Liver (tissue), 9 donors: ENCODE results near the gene DHRS11. TPM values are rescaled to one million over a fixed set of nuclear protein-coding genes. Genes with fewer than 3 reads are reported as not detected.
A peak's percentile ranks its signal among the peaks of the same experiment; 100 is the strongest.

Experiments
- DNase-seq: peaks from one replicate; pipeline ENCODE4 v3.0.0-alpha.2; 2017; ENCODE audit warnings: low spot score
- H3K27ac ChIP-seq, 2 donors: one replicate each; pipeline ENCODE4 v1.7.0; 2013; ENCODE audit warnings: inconsistent platforms in 2 of 2, low read length in 2 of 2, control low read depth in 1 of 2, low read depth in 1 of 2, mild to moderate bottlenecking in 1 of 2
- H3K27me3 ChIP-seq, 4 donors: one replicate each; pipeline versions ENCODE4 v1.6.1 to v1.7.0; 2013; ENCODE audit warnings: low read length in 3 of 4, inconsistent platforms in 1 of 4, mild to moderate bottlenecking in 1 of 4, moderate library complexity in 1 of 4; ENCODE audit not compliant: control insufficient read depth in 4 of 4, insufficient read depth in 4 of 4
- H3K36me3 ChIP-seq, 4 donors: one replicate each; pipeline versions ENCODE4 v1.6.1 to v1.7.0; 2013; ENCODE audit warnings: low read length in 3 of 4, mild to moderate bottlenecking in 3 of 4, low read depth in 1 of 4, moderate library complexity in 1 of 4; ENCODE audit not compliant: control insufficient read depth in 4 of 4, insufficient read depth in 3 of 4
- H3K4me1 ChIP-seq, 4 donors: one replicate each; pipeline versions ENCODE4 v1.6.1 to v1.7.0; 2013; ENCODE audit warnings: low read length in 3 of 4, mild to moderate bottlenecking in 3 of 4, moderate library complexity in 1 of 4; ENCODE audit not compliant: control insufficient read depth in 4 of 4, insufficient read depth in 4 of 4
- H3K4me3 ChIP-seq, 3 donors: one replicate each; pipeline versions ENCODE4 v1.6.1 to v1.7.0; 2013; ENCODE audit warnings: low read length in 3 of 3, control low read depth in 1 of 3, low read depth in 1 of 3, mild to moderate bottlenecking in 1 of 3
- H3K9ac ChIP-seq, 2 donors: one replicate each; pipeline ENCODE4 v1.7.0; 2013; ENCODE audit warnings: low read length in 2 of 2, mild to moderate bottlenecking in 2 of 2, moderate library complexity in 2 of 2, control low read depth in 1 of 2, low read depth in 1 of 2
- H3K9me3 ChIP-seq, 4 donors: one replicate each; pipeline versions ENCODE4 v1.6.1 to v1.7.0; 2013; ENCODE audit warnings: low read length in 3 of 4; ENCODE audit not compliant: control insufficient read depth in 4 of 4
- ATF3 ChIP-seq: IDR thresholded peaks from 2 replicates; pipeline ENCODE4 v1.6.1; 2016; ENCODE audit warnings: antibody characterized with exemption
- EGR1 ChIP-seq, 2 donors: IDR thresholded peaks; 2 replicates each; pipeline ENCODE4 v1.6.1; 2016 to 2018; ENCODE audit warnings: antibody characterized with exemption in 2 of 2, low read depth in 2 of 2
- FOXA1 ChIP-seq: IDR thresholded peaks from 2 replicates; pipeline ENCODE4 v1.6.1; 2016; ENCODE audit warnings: antibody characterized with exemption
- FOXA2 ChIP-seq: IDR thresholded peaks from 2 replicates; pipeline ENCODE4 v1.6.1; 2016; ENCODE audit warnings: antibody characterized with exemption
- GABPA ChIP-seq, 2 donors: IDR thresholded peaks in 1 of 2; conservative IDR thresholded peaks in 1 of 2; 2 replicates each; pipeline ENCODE4 v1.6.1; 2016; ENCODE audit warnings: antibody characterized with exemption in 2 of 2, mild to moderate bottlenecking in 1 of 2, moderate library complexity in 1 of 2
- HNF4A ChIP-seq, 2 donors: conservative IDR thresholded peaks; 2 replicates each; pipeline ENCODE4 v1.6.1; 2016; ENCODE audit warnings: antibody characterized with exemption in 2 of 2, mild to moderate bottlenecking in 2 of 2
- HNF4G ChIP-seq: IDR thresholded peaks from 2 replicates; pipeline ENCODE4 v1.6.1; 2016; ENCODE audit warnings: antibody characterized with exemption
- JUND ChIP-seq, 2 donors: IDR thresholded peaks; 2 replicates each; pipeline ENCODE4 v1.6.1; 2016; ENCODE audit warnings: antibody characterized with exemption in 2 of 2
- MAX ChIP-seq: IDR thresholded peaks from 2 replicates; pipeline ENCODE4 v1.6.1; 2016; ENCODE audit warnings: antibody characterized with exemption
- NR2F2 ChIP-seq: IDR thresholded peaks from 2 replicates; pipeline ENCODE4 v1.6.1; 2016; ENCODE audit warnings: antibody characterized with exemption
- RAD21 ChIP-seq, 2 donors: IDR thresholded peaks; 2 replicates each; pipeline ENCODE4 v1.6.1; 2016; ENCODE audit warnings: antibody characterized with exemption in 2 of 2, mild to moderate bottlenecking in 2 of 2
- REST ChIP-seq: IDR thresholded peaks from 2 replicates; pipeline ENCODE4 v1.6.1; 2016; ENCODE audit warnings: antibody characterized with exemption, mild to moderate bottlenecking
- RXRA ChIP-seq, 2 donors: IDR thresholded peaks; 2 replicates each; pipeline ENCODE4 v1.6.1; 2017 to 2018; ENCODE audit warnings: antibody characterized with exemption in 2 of 2, mild to moderate bottlenecking in 1 of 2
- SP1 ChIP-seq: IDR thresholded peaks from 2 replicates; pipeline ENCODE4 v1.6.1; 2018; ENCODE audit warnings: antibody characterized with exemption, mild to moderate bottlenecking
- TAF1 ChIP-seq: conservative IDR thresholded peaks from 2 replicates; pipeline ENCODE4 v1.6.1; 2016; ENCODE audit warnings: antibody characterized with exemption, mild to moderate bottlenecking
- YY1 ChIP-seq: IDR thresholded peaks from 2 replicates; pipeline ENCODE4 v1.6.1; 2016; ENCODE audit warnings: antibody characterized with exemption, mild to moderate bottlenecking
- WGBS: extraction: QIAGEN DNeasy Blood & Tissue Kit; methylation state at CpG from one replicate; pipeline ENCODE4 v1.1.7; 2013; 5-methylcytosine and 5-hydroxymethylcytosine counted together
- polyA plus RNA-seq, 2 donors: library from polyadenylated mRNA; stranded (reverse) in 1 of 2; unstranded in 1 of 2; fragments of 200-250 nt in 1 of 2; fragments of >200 nt in 1 of 2; fragmentation: Nextera tagmentation in 1 of 2; extraction: Ambion mirVana in 1 of 2; gene quantifications; one replicate each; pipeline versions ENCODE4 v1.2.1 to v1.2.3, GENCODE V29; 2013 to 2015
- total RNA-seq, 2 donors: library from RNA; depleted of rRNA; stranded (reverse); fragments of >200 nt; gene quantifications; one replicate each; pipeline ENCODE4 v1.2.3, GENCODE V29; 2014
- TF ChIP-seq, protein P1 (sequence below): IDR thresholded peaks from 2 replicates; pipeline ENCODE4 v1.6.1; 2016; ENCODE audit warnings: antibody characterized with exemption
- TF ChIP-seq, protein P2 (sequence below): fragments of 150-350 bp; IDR thresholded peaks from 2 replicates; pipeline ENCODE4 v1.5.1; 2017; ENCODE audit warnings: improper control_type of control experiment, low read depth, low read length; ENCODE audit not compliant: missing input control
- donor health status: healthy.
- donor health status: healthy.
- donor health status: healthy.
- donor health status: healthy.
- donor health status: healthy.

Gene DHRS11
- total and polyA plus RNA-seq, 4 donors, result 4.2 to 8.0 (median 6.5) TPM

DNA sequence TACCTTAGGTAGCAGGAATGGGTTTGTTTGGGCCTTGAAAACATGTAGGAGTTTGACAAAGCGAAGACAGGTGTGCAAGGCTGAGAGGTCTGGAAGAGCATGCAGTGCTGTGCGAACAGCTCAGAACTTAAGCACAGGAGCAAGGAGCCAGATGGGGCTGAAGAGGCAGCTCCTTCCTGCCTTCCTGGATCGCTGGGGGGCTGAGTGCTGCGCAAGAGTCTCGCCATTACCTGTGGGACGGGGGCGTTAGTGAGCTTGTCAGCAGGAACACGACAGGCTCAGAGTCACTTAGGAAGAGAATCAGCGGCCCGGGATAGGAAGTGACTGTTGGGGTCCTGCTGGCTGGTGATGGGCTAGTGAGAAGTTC, 9.2 kb downstream of the DHRS11 start:
- 34% methylated on average over 10 of the region's 10 CpGs for WGBS
- H3K4me1 ChIP-seq, result peaks cover 5 to 21% (median 15%) of the 10 kb centered on the region in 4 donors
- H3K36me3 ChIP-seq, result no peaks in the 10 kb centered on the region
- DNase-seq, result no peak
- H3K27ac ChIP-seq, result peak overlapping the region; percentile 77 to 98
- H3K4me3 ChIP-seq, result peak overlapping the region; percentile 80 to 100 (median 82)
- TF ChIP-seq MAX, result no peak
- TF ChIP-seq TAF1, result no peak
- TF ChIP-seq YY1, result no peak
- peak in 1 of 2 donors; percentile 33 for TF ChIP-seq EGR1 (IDR thresholded peaks at IDR 0.05; ENCODE audit: low read depth in 2 of 2)
- H3K9me3 ChIP-seq, result no peaks in the 10 kb centered on the region
- H3K27me3 ChIP-seq, result no peaks in the 10 kb centered on the region
- H3K9ac ChIP-seq, result peak overlapping the region; percentile 76 to 83

DNA sequence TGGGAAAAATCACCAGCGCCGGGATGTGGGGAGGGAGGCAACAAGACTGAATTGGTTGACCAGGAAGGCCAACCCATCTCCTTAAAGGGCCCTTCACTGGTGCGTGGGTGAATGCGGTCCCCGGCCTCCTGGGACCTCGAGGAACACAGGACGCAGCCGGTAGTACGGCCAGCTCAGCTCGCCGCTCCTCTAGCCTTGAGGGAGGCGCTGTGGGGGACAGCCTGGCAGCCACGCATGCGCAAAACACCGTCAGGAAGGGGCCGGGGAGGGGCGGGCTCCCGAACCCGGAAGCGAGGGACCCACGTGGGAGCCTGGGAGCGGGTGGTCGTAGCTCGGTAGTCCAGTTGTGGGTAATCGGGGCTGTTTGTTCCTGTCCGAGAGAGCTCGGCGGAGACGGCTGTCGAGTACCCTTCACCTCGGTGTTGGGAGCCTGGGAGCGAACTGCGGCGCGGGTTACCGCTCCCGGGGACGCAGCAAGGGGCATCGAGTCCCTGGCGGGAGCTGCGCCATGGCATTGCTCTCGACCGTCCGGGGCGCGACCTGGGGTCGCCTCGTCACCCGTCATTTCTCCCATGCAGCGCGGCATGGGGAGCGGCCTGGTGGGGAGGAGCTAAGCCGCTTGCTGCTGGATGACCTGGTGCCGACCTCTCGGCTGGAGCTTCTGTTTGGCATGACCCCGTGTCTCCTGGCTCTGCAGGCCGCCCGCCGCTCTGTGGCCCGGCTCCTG, 9.8 kb downstream of the DHRS11 start, which contains the start of gene MRM1:
MRM1 (plus strand) TSS at position 281 of the 727 bp plus-strand sequence; CDS start at position 509, 228 bp downstream.
- H3K4me1 ChIP-seq, result peaks cover 5 to 21% (median 15%) of the 10 kb centered on the region in 4 donors
- H3K36me3 ChIP-seq, result no peaks in the 10 kb centered on the region
- no peaks in the 10 kb centered on the region for H3K9me3 ChIP-seq
- H3K27me3 ChIP-seq, result no peaks in the 10 kb centered on the region
- peak within 1 kb of the TSS; percentile 83 to 91 for H3K9ac ChIP-seq
- peak; percentile 89 for DNase-seq
- WGBS, result under 1% methylated on average over 60 of the region's 60 CpGs
- TF ChIP-seq JUND (IDR thresholded peaks at IDR 0.05), result no peak
- TF ChIP-seq YY1, result no peak
- no peak for TF ChIP-seq HNF4G
- TF ChIP-seq, protein P1, sequence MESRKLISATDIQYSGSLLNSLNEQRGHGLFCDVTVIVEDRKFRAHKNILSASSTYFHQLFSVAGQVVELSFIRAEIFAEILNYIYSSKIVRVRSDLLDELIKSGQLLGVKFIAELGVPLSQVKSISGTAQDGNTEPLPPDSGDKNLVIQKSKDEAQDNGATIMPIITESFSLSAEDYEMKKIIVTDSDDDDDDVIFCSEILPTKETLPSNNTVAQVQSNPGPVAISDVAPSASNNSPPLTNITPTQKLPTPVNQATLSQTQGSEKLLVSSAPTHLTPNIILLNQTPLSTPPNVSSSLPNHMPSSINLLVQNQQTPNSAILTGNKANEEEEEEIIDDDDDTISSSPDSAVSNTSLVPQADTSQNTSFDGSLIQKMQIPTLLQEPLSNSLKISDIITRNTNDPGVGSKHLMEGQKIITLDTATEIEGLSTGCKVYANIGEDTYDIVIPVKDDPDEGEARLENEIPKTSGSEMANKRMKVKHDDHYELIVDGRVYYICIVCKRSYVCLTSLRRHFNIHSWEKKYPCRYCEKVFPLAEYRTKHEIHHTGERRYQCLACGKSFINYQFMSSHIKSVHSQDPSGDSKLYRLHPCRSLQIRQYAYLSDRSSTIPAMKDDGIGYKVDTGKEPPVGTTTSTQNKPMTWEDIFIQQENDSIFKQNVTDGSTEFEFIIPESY, result no peak
- peak; percentile 70 to 79 for TF ChIP-seq RXRA (IDR thresholded peaks at IDR 0.05)
- TF ChIP-seq GABPA (IDR thresholded peaks at IDR 0.05 in 1 of 2, conservative IDR thresholded peaks at IDR 0.05 in 1 of 2), result peak in 1 of 2 donors; percentile 83
- TF ChIP-seq MAX, result peak; percentile 74
- peak in 1 of 2 donors; percentile 16 for TF ChIP-seq RAD21 (IDR thresholded peaks at IDR 0.05)
- TF ChIP-seq EGR1 (IDR thresholded peaks at IDR 0.05; ENCODE audit: low read depth in 2 of 2), result peak in 1 of 2 donors; percentile 3
- TF ChIP-seq NR2F2, result peak; percentile 3
- peak; percentile 38 for TF ChIP-seq REST
- no peak for TF ChIP-seq HNF4A (conservative IDR thresholded peaks at IDR 0.05)
- TF ChIP-seq ATF3, result no peak
- peak; percentile 36 for TF ChIP-seq SP1
- TF ChIP-seq FOXA2, result no peak
- no peak for TF ChIP-seq TAF1
- no peak for TF ChIP-seq FOXA1
- TF ChIP-seq, protein P2, sequence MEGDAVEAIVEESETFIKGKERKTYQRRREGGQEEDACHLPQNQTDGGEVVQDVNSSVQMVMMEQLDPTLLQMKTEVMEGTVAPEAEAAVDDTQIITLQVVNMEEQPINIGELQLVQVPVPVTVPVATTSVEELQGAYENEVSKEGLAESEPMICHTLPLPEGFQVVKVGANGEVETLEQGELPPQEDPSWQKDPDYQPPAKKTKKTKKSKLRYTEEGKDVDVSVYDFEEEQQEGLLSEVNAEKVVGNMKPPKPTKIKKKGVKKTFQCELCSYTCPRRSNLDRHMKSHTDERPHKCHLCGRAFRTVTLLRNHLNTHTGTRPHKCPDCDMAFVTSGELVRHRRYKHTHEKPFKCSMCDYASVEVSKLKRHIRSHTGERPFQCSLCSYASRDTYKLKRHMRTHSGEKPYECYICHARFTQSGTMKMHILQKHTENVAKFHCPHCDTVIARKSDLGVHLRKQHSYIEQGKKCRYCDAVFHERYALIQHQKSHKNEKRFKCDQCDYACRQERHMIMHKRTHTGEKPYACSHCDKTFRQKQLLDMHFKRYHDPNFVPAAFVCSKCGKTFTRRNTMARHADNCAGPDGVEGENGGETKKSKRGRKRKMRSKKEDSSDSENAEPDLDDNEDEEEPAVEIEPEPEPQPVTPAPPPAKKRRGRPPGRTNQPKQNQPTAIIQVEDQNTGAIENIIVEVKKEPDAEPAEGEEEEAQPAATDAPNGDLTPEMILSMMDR, result no peak
- peak within 1 kb of the TSS; percentile 77 to 98 for H3K27ac ChIP-seq
- peak within 1 kb of the TSS; percentile 80 to 100 (median 82) for H3K4me3 ChIP-seq
